DOHH2 (cell line): Measurements from ENCODE around the gene QKI.

ENCODE experiments used
- H3F3A ChIP-seq: fragments of 200-600 bp; sonication (generic), shearing (Covaris generic); 2 replicates; pipeline ENCODE4 v1.6.0; 2016; ENCODE audit warnings: antibody characterized with exemption, mild to moderate bottlenecking; ENCODE audit not compliant: control insufficient read depth, insufficient read depth
- H3K27ac ChIP-seq: fragments of 200-600 bp; sonication (generic); 2 replicates; pipeline ENCODE4 v1.5.1; 2014; ENCODE audit warnings: low read depth, mild to moderate bottlenecking, low read length, moderate library complexity
- H3K27me3 ChIP-seq: fragments of 200-600 bp; sonication (generic); 2 replicates; pipeline ENCODE4 v1.6.1; 2014; ENCODE audit warnings: mild to moderate bottlenecking, low read length, mixed read lengths; ENCODE audit not compliant: control insufficient read depth
- H3K36me3 ChIP-seq: fragments of 200-600 bp; sonication (generic); 2 replicates; pipeline ENCODE4 v1.6.1; 2014; ENCODE audit warnings: mild to moderate bottlenecking, low read length, moderate library complexity, mixed read lengths; ENCODE audit not compliant: control insufficient read depth
- H3K4me1 ChIP-seq: fragments of 200-600 bp; sonication (generic); 2 replicates; pipeline ENCODE4 v1.6.1; 2014; ENCODE audit warnings: mild to moderate bottlenecking, low read length, mixed read lengths; ENCODE audit not compliant: control insufficient read depth
- H3K4me2 ChIP-seq: fragments of 200-600 bp; sonication (generic); 2 replicates; pipeline ENCODE4 v1.6.0; 2014; ENCODE audit warnings: mild to moderate bottlenecking, low read length, moderate library complexity
- H3K4me3 ChIP-seq: fragments of 200-600 bp; sonication (generic); 2 replicates; pipeline ENCODE4 v1.5.1; 2014; ENCODE audit warnings: mild to moderate bottlenecking, low read length, mixed read lengths
- H3K79me2 ChIP-seq: fragments of 200-600 bp; sonication (generic); 2 replicates; pipeline ENCODE4 v1.6.1; 2014; ENCODE audit warnings: mild to moderate bottlenecking, low read length, mixed read lengths; ENCODE audit not compliant: control insufficient read depth
- H3K9me2 ChIP-seq: fragments of 200-600 bp; sonication (generic); replicated peaks from 2 replicates; pipeline ENCODE4 v1.6.1; 2014; ENCODE audit warnings: mild to moderate bottlenecking, low read length, mixed read lengths; ENCODE audit not compliant: control insufficient read depth
- H3K9me3 ChIP-seq: fragments of 200-600 bp; sonication (generic); 2 replicates; pipeline ENCODE4 v1.6.1; 2014; ENCODE audit warnings: antibody characterized with exemption, low read length, mixed read lengths; ENCODE audit not compliant: control insufficient read depth, insufficient read depth
- H4K20me1 ChIP-seq: fragments of 200-600 bp; sonication (generic); 2 replicates; pipeline ENCODE4 v1.6.0; 2014; ENCODE audit warnings: low read depth, mild to moderate bottlenecking, antibody characterized with exemption, low read length, moderate library complexity; ENCODE audit not compliant: control insufficient read depth, insufficient read depth
- EZH2phosphoT487 ChIP-seq: fragments of 200-600 bp; sonication (generic); IDR thresholded peaks from 2 replicates; pipeline ENCODE4 v1.6.1; 2017; ENCODE audit warnings: borderline replicate concordance, mild to moderate bottlenecking, antibody characterized with exemption, low read length, moderate library complexity, mixed read lengths
- TF ChIP-seq, protein P1 (sequence below): fragments of 200-600 bp; sonication (generic); IDR thresholded peaks from one replicate; pipeline ENCODE4 v1.5.1; 2014; ENCODE audit warnings: antibody characterized with exemption, mild to moderate bottlenecking, low read depth, low read length; ENCODE audit not compliant: poor library complexity, severe bottlenecking

QKI gene

DNA sequence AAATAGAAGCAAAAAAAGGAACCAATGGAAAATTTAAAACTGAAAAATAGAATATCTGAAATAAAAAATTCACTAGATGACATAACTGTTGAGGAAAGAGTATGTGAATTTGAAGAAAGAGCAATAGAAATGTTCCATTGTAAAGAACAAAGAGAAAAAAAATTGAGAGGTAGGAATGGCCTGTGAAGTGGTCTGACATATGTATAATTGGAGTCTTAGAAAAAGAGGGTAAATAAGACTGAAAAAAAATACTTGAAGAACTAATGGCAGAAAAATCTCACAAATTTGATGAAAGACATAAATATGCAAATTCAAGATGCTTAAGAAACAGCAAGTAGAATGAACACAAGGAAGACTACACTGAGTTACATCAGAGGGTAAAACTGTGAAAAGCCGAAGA, 93.4 kb downstream of the QKI start:
- Histone ChIP-seq H3K79me2 (peaks cover 44% of the 10 kb centered on the region), H3K4me2 (no peak overlapping the region), H3K4me3 (no peak overlapping the region), H3K4me1 (no peaks in the 10 kb centered on the region), H3K9me2 (no peaks in the 10 kb centered on the region), H3K9me3 (peaks cover 32% of the 10 kb centered on the region; the same call in 1 of the 2 replicates), H3K27me3 (no peaks in the 10 kb centered on the region), H3F3A (no peaks in the 10 kb centered on the region), H3K36me3 (peaks cover 17% of the 10 kb centered on the region), H4K20me1 (no peaks in the 10 kb centered on the region), H3K27ac (no peak overlapping the region)
- TF ChIP-seq, protein P1, sequence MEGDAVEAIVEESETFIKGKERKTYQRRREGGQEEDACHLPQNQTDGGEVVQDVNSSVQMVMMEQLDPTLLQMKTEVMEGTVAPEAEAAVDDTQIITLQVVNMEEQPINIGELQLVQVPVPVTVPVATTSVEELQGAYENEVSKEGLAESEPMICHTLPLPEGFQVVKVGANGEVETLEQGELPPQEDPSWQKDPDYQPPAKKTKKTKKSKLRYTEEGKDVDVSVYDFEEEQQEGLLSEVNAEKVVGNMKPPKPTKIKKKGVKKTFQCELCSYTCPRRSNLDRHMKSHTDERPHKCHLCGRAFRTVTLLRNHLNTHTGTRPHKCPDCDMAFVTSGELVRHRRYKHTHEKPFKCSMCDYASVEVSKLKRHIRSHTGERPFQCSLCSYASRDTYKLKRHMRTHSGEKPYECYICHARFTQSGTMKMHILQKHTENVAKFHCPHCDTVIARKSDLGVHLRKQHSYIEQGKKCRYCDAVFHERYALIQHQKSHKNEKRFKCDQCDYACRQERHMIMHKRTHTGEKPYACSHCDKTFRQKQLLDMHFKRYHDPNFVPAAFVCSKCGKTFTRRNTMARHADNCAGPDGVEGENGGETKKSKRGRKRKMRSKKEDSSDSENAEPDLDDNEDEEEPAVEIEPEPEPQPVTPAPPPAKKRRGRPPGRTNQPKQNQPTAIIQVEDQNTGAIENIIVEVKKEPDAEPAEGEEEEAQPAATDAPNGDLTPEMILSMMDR, result no peak

DNA sequence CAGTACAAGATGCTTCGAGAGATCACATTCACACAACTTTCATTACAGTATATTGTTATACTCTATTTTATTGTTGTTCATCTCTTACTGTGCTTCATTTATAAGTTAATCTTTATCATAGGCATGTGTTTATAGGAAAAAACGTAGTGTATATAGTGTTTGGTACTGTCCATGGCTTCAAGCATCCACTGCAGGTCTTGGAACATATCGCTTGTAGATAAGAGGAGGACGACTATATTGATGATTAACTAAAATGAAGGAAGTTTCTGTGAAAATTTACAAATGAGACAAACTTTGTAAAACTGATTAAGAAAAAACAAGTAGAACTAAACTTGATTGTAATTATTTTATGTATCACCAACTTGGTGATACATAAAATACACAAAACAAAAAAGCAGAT, 98.5 kb downstream of the QKI start:
- H3K79me2 ChIP-seq, result peaks cover 10% of the 10 kb centered on the region
- no peak for TF ChIP-seq EZH2phosphoT487
- TF ChIP-seq, protein P1, result no peak
- no peaks in the 10 kb centered on the region for H3K9me3 ChIP-seq
- no peaks in the 10 kb centered on the region for H3K36me3 ChIP-seq
- no peaks in the 10 kb centered on the region for H3K9me2 ChIP-seq
- no peak overlapping the region for H3K4me3 ChIP-seq
- no peaks in the 10 kb centered on the region for H4K20me1 ChIP-seq
- no peaks in the 10 kb centered on the region for H3F3A ChIP-seq
- H3K27me3 ChIP-seq, result no peaks in the 10 kb centered on the region
- no peak overlapping the region for H3K27ac ChIP-seq
- no peak overlapping the region for H3K4me2 ChIP-seq
- H3K4me1 ChIP-seq, result no peaks in the 10 kb centered on the region

DNA sequence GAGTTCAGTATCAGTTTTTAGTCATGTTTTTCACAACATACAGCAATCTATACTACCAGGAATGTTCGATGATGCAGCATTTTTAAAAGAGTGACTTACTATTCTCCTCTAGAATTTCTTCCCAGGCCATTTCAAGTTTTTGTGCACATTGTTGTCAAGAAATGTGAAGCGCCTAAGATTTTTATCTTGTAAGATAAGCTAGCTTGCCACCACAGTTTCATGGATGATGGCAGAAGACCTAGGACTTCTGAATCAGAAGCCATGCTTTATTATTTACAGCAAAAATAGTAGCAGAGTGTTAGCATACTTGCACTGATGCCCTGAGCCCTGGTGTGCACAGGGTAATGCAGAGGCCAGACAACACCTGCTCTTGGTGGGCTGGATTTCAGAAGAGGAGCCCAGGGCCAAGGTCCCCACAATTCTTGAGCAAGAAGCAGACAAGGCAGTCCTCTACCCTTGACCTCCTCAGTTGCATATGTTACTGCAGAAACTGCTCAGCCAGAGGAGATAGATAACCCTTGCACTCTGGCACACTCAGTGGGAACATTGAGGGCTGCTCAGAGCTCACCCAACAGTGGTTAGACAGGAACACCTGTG, 99.2 kb downstream of the QKI start:
- Histone ChIP-seq H3K4me2 (no peak overlapping the region), H3K36me3 (no peaks in the 10 kb centered on the region), H3K9me2 (no peaks in the 10 kb centered on the region), H3K4me1 (no peaks in the 10 kb centered on the region), H3K9me3 (no peaks in the 10 kb centered on the region), H3F3A (no peaks in the 10 kb centered on the region), H4K20me1 (no peaks in the 10 kb centered on the region), H3K4me3 (no peak overlapping the region), H3K79me2 (peaks cover 13% of the 10 kb centered on the region), H3K27ac (no peak overlapping the region), H3K27me3 (no peaks in the 10 kb centered on the region)
- TF ChIP-seq EZH2phosphoT487, result no peak
- TF ChIP-seq, protein P1, result no peak

DNA sequence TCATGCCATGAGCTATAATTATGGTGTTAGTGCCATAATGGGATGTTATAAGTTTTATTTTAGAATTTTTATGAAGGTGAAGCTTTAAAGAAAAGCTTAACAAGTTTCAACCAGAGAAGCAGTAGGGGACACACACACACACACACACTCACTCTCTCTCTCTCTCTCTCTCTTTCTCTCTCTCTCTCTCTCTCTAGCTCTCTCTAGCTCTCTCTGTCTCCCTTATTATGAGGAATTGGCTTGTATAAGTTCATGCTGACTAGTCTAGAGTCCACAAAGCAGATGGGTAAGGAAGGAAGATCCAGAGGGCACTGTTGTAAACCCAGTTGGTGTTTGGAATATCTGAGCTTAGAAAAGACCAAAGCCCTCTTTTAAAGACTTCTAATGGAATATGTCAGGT, 102.4 kb downstream of the QKI start:
- H3K4me3 ChIP-seq, result no peak overlapping the region
- H3K27me3 ChIP-seq, result no peaks in the 10 kb centered on the region
- peaks cover 31% of the 10 kb centered on the region for H3K79me2 ChIP-seq
- no peaks in the 10 kb centered on the region for H3K36me3 ChIP-seq
- H3F3A ChIP-seq, result no peaks in the 10 kb centered on the region
- no peaks in the 10 kb centered on the region for H4K20me1 ChIP-seq
- no peak overlapping the region for H3K4me2 ChIP-seq
- H3K9me3 ChIP-seq, result no peaks in the 10 kb centered on the region
- H3K27ac ChIP-seq, result no peak overlapping the region
- H3K9me2 ChIP-seq, result no peaks in the 10 kb centered on the region
- no peak for TF ChIP-seq EZH2phosphoT487
- TF ChIP-seq, protein P1, result no peak
- no peaks in the 10 kb centered on the region for H3K4me1 ChIP-seq
